Right lobe of liver (tissue), 4 donors: ENCODE measurements around the gene ARHGEF16.

Experiments used
- CTCF ChIP-seq, 4 donors: fragments of 200-600 bp in 3 of 4; fragments of 450-650 bp in 1 of 4; IDR thresholded peaks; one replicate each; pipeline versions ENCODE4 v1.5.1 to v1.8.0; 2016 to 2022; ENCODE audit warnings: antibody characterized with exemption in 4 of 4, mild to moderate bottlenecking in 2 of 4
- POLR2A ChIP-seq: fragments of 450-650 bp; IDR thresholded peaks from one replicate; pipeline ENCODE4 v1.6.1; 2017; ENCODE audit warnings: antibody characterized with exemption, mild to moderate bottlenecking
- donor health status: DM: no; HTN: no; CAD: no.
- donor health status: DM: no; HTN: no; CAD: no.
- donor health status: DM: no; HTN: yes; CAD: no.

DNA sequence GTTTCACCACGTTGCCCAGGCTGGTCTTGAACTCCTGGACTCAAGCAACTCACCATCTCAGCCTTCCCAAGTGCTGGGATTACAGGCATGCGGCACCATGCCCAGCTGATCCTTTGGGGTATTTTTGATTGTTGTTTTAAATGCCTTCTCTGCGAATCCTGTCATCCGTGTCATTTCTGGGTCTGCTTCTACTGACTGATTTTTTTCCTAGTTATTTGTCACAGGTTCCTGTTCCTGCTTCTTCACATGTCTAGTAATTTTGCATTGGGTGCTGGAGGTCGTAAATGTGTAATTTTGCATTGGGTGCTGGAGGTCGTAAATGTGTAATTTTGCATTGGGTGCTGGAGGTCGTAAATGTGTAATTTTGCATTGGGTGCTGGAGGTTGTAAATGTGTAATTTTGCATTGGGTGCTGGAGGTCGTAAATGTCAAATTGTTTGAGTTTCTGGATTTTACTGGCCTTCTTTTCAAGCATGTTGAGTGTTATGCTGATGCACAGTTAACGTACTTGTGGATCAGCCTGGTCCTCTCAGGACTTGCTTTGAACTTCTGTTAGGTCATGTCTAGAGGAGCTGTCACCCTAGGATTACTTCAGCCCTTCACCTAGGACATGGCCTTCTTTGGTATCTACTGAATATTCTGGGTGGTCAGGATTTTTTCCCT lies 4.1 kb upstream of the ARHGEF16 start:
- TF ChIP-seq CTCF (IDR thresholded peaks at IDR 0.05) = no peak
- TF ChIP-seq POLR2A = no peak
